ENCODE measurements around the gene ZNF598.

DNA sequence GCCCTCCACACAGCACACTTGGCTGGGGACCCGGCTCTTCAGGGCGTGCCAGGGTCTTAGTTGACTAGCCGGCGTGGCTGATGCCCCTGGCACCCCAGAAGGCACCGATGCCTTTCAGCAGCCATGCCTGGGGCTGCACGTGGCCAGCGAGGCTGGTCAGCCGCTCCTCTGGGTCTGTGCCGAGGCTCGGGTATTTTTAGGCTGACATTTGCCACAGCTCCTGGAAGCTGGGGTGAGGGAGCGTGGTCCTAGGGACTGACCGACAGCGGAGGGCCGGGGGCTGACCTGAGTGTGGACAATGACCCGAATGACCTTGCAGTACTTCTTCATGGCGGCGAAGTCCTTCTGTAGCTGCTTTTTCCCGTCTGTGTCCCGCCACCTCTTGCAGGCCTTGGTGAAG, 59.1 kb downstream of the ZNF598 start:
- TF ChIP-seq, protein P1, sequence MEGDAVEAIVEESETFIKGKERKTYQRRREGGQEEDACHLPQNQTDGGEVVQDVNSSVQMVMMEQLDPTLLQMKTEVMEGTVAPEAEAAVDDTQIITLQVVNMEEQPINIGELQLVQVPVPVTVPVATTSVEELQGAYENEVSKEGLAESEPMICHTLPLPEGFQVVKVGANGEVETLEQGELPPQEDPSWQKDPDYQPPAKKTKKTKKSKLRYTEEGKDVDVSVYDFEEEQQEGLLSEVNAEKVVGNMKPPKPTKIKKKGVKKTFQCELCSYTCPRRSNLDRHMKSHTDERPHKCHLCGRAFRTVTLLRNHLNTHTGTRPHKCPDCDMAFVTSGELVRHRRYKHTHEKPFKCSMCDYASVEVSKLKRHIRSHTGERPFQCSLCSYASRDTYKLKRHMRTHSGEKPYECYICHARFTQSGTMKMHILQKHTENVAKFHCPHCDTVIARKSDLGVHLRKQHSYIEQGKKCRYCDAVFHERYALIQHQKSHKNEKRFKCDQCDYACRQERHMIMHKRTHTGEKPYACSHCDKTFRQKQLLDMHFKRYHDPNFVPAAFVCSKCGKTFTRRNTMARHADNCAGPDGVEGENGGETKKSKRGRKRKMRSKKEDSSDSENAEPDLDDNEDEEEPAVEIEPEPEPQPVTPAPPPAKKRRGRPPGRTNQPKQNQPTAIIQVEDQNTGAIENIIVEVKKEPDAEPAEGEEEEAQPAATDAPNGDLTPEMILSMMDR (IDR thresholded peaks at IDR 0.05 in 2 of 3, conservative IDR thresholded peaks at IDR 0.05 in 1 of 3; ENCODE audit: control insufficient read depth in 2 of 3, extremely low read depth in 1 of 3, insufficient read depth in 1 of 3, low read depth in 3 of 3, low read length in 3 of 3): no peak
- TF ChIP-seq TCF12 (IDR thresholded peaks at IDR 0.05; ENCODE audit: low read depth, low read length): no peak
- TF ChIP-seq FOXM1 (IDR thresholded peaks at IDR 0.05; ENCODE audit: low read depth, low read length): no peak
- TF ChIP-seq, protein P2, sequence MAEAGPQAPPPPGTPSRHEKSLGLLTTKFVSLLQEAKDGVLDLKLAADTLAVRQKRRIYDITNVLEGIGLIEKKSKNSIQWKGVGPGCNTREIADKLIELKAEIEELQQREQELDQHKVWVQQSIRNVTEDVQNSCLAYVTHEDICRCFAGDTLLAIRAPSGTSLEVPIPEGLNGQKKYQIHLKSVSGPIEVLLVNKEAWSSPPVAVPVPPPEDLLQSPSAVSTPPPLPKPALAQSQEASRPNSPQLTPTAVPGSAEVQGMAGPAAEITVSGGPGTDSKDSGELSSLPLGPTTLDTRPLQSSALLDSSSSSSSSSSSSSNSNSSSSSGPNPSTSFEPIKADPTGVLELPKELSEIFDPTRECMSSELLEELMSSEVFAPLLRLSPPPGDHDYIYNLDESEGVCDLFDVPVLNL (IDR thresholded peaks at IDR 0.05; ENCODE audit: low read depth, low read length): no peak
- no peak for TF ChIP-seq YY1 (IDR thresholded peaks at IDR 0.05; ENCODE audit: low read depth, low read length)
- no peak for TF ChIP-seq CREB1 (IDR thresholded peaks at IDR 0.05; ENCODE audit: low read depth)
- TF ChIP-seq, protein P3, sequence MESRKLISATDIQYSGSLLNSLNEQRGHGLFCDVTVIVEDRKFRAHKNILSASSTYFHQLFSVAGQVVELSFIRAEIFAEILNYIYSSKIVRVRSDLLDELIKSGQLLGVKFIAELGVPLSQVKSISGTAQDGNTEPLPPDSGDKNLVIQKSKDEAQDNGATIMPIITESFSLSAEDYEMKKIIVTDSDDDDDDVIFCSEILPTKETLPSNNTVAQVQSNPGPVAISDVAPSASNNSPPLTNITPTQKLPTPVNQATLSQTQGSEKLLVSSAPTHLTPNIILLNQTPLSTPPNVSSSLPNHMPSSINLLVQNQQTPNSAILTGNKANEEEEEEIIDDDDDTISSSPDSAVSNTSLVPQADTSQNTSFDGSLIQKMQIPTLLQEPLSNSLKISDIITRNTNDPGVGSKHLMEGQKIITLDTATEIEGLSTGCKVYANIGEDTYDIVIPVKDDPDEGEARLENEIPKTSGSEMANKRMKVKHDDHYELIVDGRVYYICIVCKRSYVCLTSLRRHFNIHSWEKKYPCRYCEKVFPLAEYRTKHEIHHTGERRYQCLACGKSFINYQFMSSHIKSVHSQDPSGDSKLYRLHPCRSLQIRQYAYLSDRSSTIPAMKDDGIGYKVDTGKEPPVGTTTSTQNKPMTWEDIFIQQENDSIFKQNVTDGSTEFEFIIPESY (IDR thresholded peaks at IDR 0.05): no peak
- no peak for TF ChIP-seq EZH2 (IDR thresholded peaks at IDR 0.05; ENCODE audit: borderline replicate concordance, control insufficient read depth, low read depth, low read length)
